ENCODE results near the gene RGPD6.
"Not testable (repeated sequence)": the region's sequence is repeated elsewhere in the genome, so short reads cannot be mapped to it uniquely, and the experiment has no call there.

Gene RGPD6

DNA sequence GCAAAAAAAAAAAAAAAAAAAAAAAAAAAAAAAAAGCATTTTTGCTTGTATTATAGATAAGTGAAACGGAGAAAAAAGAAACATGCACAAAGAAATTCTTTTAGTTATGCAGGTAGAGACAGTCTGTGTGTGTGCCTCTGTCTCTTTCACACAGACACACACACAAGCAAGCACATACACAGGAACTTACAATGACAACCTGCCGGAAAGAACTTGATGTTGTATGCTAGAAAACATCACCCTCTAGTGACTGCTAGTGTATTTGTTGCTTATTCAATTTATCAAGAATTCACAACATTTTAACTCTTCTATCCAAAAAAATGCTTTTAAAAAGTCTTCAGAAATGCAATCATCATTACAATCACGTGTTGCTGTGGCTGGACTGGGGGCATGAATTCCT, 95.8 kb downstream of the RGPD6 start:
- not testable (repeated sequence) for DNase-seq (ENCODE audit: low read depth)

DNA sequence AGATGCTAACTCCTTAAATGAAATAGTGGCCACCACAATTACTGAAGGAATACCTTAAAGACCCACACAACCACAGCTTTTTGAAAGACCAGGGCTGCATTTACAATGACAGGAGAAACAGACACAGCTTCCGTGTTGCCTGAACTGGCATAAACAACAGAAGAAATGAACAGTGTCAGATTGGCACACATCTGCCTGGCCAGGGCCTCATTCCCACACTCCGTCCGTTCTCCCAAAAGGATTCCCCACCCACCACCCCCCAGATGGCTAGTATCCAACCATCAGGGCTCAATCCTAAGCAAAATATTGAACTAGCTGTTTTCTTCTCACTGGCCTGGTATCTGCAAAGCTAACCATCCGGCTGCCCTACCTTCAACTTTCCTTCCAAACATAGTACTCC, 96.9 kb downstream of the RGPD6 start:
- DNase-seq (ENCODE audit: low read depth): not testable (repeated sequence)

DNA sequence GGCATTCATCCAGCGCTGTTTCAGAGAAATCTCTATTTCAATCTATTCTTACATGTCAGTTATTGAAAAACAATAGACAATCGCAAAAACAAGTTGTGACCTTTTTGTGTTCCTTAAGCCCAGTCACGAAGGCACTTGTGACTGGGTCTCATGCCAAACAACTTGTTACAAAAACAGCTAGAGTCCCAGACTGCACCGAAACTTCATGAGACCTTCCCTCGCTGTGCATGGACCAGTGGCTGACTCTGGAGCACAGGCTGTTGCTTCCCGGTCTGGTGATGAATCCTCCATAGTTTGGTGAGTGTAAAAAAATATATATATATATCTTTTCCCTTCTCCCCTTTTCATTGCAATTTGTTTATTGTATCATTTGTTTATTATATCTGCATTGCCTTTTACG, 99.7 kb downstream of the RGPD6 start:
- DNase-seq (ENCODE audit: low read depth): not testable (repeated sequence)

DNA sequence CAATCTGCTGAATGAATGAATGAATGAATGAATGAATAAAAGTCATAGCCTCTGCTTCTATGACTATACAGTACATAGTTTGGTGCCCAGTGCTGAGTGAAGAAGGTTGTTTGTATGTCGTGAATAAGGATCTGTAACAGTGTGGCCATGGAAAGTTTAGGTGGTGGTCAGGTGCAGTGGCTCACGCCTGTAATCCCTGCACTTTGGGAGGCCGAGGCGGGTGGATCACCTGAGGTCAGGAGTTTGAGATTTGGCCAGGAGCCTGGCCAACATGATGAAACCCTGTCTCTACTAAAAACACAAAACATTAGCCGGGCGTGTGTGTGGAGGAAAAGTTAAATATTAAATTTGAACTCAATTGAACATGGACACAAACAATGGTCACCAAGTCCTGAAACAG, 100.1 kb downstream of the RGPD6 start:
- not testable (repeated sequence) for DNase-seq (ENCODE audit: low read depth)

DNA sequence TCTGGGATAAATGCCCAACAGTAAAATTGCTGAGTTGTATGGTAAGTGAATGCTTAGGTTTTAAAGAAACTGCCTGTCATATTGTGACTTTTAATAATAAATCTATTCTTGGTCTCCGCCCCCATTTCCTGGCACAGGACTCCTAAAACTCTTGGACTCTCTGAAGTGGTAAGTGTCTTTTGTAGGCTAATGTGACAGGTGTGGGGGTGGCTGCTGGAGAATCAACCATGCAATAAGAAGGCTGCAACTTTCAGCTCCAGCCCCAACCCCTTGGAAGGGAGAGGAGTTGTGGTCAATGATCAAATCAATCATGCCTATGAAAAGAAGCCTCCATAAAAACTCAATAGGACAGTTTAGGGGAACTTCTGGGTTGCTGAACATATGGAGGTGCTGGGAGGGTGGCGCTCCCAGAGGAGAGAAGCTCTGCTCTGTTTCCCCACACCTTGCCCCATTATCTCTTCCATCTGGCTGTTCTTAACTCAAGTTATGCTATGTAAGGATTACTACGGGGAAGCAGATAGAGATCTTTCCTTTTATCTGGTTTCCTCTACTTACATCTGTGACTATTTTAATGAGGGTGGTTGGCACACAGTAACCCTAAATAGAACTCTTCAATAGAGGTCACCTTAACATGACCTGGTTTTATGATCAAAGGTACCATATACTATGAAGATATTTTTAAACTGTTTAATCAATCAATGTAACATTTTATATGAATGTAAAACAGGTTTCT, 101.2 kb downstream of the RGPD6 start:
- not testable (repeated sequence) for DNase-seq (ENCODE audit: low read depth)

DNA sequence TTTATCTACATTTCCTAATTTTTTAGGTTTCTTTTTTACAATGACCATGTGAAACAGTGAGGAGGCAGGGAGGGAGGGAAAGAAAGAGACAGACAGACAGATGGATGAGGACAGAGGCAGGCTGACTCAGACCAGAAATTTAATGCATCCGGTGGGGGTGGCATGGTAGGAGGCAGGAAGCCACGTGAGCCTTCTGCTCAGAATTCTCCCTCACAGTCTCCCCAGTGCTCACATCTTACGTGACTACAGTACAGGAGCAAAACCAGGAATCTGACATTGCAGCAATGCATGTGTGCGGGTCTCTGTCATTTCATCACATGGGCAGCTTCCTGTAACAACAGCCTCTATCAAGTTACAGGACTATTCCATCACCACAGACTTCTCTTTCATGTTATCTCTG, 102.1 kb downstream of the RGPD6 start:
- not testable (repeated sequence) for DNase-seq (ENCODE audit: low read depth)

DNA sequence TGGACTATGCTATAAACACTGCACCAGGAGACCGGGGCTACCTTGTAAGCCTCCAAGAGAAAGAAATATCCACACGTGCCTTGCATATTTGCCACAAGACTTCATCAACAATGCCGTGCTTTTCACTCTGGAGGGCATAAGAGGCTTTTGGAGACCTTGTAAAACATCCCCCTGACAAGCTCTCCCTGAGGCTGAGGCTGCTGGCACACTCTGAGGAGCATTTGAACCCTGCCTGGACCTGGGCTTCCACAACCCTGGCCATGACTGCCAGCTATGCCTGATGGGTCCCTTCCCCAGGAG, 104.0 kb downstream of the RGPD6 start:
- not testable (repeated sequence) for DNase-seq (ENCODE audit: low read depth)

DNA sequence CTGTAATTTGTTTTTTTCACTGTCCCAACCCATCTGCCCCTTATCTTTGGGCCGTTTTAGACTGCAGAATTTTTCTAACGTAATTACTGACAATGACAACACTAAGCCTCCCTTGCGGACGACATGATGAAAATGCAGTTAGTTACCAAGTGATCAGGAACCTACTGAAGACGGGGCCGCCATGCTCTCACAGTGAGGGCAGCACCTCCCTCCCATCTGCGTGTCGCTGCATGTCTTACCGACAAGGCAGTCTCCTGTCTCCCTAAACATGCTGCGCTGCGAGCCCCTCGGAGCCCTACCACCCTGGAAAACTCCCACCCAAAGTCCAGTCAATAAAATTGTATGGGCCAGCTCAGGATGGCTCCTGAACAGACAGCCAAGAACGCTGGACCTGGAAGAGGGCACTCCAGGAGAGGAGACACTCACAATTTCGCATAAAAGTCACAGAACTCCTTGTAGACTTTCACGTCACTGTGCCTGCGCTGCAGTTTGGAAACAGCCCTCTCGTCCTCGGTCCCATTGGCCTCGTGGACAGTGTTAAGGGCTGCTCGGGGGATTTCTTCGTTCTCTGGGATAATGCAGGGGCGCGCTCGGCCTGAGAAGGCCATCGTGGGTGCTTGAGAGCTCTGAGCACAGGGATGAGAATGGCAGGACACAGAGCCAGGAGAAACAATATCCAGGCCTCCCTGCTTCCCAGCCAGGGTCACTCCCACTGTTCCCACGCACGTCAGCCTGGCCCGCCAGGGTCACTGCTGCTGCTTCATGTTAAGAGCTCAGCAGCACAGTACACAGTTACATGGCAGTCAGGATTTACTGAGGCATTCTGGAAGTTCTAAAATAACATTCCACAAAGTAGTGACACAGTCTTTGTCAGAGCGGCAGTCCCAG, 104.6 kb downstream of the RGPD6 start, which contains the start of gene LIMS4:
LIMS4 (minus strand) TSS at position 646 of the 888 bp plus-strand sequence; CDS start at position 608, 38 bp downstream.
- DNase-seq (ENCODE audit: low read depth): not testable (repeated sequence)

DNA sequence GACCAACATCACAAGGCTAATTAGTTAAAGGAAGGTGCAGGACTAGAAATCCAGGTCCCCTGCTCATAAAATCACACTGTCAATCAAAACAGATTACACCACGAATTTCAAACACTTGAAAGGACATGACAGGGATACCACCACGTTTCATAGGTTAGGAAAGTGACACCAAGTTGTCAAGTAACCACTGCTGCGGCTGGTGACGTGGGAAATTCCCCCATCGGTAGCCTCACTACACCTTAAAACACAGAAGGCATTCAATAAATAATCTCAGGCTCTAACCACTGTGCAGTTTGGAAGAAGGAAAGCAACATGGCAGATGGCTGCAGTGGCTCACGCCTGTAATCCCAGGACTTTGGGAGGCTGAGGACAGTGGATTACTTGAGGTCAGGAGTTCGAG, 108.1 kb downstream of the RGPD6 start:
- not testable (repeated sequence) for DNase-seq (ENCODE audit: low read depth)

DNA sequence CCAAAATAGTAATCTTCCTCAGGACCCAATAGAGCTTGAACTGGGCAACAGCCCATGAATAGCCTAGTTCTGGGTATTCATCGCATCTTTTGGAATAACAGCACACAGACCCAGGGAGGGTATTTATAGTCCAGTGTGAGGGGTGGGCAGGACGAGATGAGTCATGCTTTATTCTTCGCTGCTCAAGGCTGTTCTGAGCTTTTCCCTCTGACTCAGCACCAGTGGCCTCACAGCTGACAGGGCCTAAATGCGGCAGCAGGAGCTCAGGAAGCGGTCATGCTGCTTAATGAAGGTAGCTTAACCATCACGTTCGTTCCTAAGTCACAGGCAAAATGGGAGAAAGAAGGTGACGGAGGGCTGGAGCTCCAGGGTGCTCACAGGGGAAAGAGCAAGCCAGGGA, 111.7 kb downstream of the RGPD6 start:
- not testable (repeated sequence) for DNase-seq (ENCODE audit: low read depth)
